Measurements from ENCODE around the gene ZDHHC18.
A peak's percentile ranks its signal among the peaks of the same experiment; 100 is the strongest.
"Not testable (repeated sequence)": the region's sequence is repeated elsewhere in the genome, so short reads cannot be mapped to it uniquely, and the experiment has no call there.

ZDHHC18 gene

GRCh38 chr1:26832249-26832960 is 5.9 kb downstream of the ZDHHC18 start:
- no peak for DNase-seq (ENCODE audit: low read depth)

- DNase-seq (ENCODE audit: low read depth): no peak
Observed at GRCh38 chr1:26833432-26834405, 7.2 kb downstream of the ZDHHC18 start.

GRCh38 chr1:26837665-26838064 is 11.2 kb downstream of the ZDHHC18 start:
- not testable (repeated sequence) for DNase-seq (ENCODE audit: low read depth)

- no peak for DNase-seq (ENCODE audit: low read depth)
Observed at GRCh38 chr1:26838474-26839338, 12.2 kb downstream of the ZDHHC18 start.

- DNase-seq (ENCODE audit: low read depth): no peak
Observed at GRCh38 chr1:26839339-26839722, 12.8 kb downstream of the ZDHHC18 start.

DNA sequence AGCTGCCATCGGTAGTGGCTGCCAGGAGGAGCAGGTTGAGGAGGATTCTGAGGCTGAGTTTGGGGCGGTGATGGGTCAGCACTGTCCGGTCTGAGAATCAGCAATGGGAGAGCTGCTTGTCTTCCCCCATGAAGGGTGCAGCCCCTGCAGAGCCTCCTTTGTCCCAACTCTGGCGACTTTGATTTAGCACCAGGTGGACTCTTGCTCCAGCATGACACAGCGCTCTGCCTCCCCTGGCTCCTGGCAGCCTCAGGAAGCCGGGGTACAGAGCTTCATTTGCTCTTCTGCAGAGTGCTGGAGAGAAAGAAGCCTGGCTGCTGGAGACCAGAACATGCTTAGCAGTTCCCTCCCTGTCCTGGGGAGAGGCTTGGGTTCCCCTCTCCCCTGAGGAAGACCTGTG is 13.3 kb downstream of the ZDHHC18 start:
- DNase-seq (ENCODE audit: low read depth): no peak

GRCh38 chr1:26844424-26845196 is 18.1 kb downstream of the ZDHHC18 start:
- no peak for DNase-seq (ENCODE audit: low read depth)

DNA sequence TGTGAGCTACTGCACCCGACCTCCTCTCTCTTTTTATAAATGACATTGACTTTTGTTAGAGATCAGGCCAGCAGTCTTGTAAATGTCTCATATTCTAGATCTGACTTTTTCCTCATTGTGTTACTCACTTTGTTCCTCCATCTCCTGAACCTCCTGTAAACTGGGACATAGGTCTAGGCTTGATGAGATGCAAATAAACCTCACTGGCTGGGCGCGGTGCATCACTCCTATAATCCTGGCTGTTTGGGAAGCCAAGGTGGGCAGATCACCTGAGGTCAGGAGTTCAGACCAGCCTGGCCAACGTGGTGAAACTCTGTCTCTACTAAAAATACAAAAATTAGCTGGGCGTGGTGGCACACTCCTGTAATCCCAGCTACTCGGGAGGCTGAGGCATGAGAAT is 21.3 kb downstream of the ZDHHC18 start:
- not testable (repeated sequence) for DNase-seq (ENCODE audit: low read depth)

DNA sequence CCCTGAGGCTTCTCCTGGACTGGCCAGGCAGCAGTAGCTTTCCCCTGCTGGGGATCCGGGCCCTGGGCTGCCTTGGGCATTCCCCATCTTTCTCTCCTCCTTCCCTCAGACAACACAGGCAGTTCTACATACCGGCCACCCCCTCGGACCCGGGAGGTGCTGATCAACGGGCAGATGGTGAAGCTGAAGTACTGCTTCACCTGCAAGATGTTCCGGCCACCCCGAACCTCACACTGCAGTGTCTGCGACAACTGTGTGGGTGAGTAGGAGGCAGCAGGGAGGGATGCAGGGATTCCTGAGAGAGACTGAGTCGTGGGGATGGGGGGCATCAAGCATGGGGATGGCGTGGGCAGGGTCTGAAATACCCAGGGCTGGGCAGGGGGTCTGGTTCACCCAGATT is 22.0 kb downstream of the ZDHHC18 start:
- DNase-seq (ENCODE audit: low read depth): no peak

DNA sequence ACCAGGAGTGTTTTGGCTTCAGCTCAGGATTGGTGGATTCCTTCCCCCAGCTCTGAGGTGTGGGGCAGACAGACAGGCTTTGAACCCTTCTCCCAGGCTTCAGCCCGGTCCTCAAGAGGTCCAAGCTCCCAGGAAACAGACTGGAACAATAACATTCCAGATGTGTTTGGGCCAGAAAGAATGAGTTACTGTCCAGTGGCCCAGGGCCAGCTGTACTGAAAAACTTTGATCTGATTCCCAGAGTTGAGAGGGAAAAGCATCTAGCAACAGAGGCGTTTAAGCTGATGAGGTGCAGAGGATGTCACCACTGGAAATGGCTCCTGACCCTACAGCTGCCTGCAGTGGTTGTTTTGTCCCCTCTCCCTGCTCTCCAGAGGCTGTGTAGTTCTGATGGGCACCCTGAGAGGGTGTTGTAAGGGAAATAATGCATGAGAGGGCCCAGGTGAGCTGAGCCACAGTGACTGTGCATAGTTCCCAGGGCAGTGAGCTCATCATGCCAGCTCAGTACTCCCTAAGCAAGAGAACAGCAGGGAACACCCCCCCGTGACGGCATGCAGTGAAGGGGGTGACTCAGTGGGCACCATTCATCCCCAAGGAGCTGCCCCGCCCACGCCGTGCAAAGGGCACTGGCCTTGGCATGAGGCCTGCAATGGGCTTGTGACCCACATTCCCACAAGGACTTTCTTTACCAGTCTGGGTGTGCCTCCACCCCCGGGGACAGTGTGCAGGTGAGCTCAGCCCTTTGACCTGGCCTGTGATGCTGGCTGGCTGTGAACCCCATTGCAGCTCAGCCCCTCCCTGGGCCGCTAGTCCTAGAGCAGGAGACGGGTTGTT is 22.7 kb downstream of the ZDHHC18 start:
- peak; percentile 72 for DNase-seq (ENCODE audit: low read depth)

DNA sequence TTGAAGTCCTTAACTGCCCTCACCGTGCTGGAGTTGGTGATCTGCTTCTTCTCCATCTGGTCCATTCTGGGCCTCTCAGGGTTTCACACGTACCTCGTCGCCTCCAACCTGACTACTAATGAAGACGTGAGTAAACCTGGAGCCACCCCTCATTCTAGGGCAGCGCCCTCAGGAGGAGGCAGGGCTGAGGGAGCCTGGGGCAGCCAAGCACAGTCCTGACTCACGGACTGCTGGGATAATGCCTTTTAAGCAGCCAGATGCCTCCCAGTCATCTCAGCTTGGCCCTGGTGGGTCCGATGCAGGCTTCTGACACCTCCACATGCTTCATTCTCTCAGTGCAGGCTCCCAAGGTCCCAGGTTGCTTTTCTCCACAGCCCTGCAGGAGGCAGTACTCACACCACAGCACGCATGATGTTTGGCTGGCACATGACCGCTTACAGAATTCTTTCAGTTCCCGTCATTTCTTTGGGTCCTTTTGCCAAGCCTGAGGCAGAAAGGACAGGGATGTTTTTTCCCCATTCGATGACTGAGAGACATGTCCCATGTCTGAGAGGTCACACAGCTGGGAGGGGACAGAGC is 24.7 kb downstream of the ZDHHC18 start:
- no peak for DNase-seq (ENCODE audit: low read depth)

- DNase-seq (ENCODE audit: low read depth): no peak
Observed at GRCh38 chr1:26852701-26853100, 26.2 kb downstream of the ZDHHC18 start.

DNA sequence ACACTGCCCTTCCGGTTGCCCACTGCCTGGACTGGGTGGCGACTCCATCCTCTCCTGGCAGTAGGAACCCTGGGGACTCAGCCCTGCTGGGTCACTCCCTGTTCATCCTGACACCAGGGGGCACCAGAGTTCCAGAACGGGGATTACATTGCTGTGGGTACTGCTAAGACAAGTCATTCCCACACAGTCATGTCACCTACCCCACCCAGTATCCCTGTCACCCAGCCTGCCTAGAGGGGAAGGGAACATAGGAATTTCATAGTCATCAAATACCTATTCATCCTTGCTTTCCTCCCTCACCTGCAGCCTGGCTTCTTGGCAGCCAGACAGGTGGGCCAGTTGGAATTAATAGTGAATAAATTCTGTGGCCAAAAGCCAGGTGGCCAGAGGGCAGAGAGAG is 26.7 kb downstream of the ZDHHC18 start:
- peak; percentile 74 for DNase-seq (ENCODE audit: low read depth)

DNA sequence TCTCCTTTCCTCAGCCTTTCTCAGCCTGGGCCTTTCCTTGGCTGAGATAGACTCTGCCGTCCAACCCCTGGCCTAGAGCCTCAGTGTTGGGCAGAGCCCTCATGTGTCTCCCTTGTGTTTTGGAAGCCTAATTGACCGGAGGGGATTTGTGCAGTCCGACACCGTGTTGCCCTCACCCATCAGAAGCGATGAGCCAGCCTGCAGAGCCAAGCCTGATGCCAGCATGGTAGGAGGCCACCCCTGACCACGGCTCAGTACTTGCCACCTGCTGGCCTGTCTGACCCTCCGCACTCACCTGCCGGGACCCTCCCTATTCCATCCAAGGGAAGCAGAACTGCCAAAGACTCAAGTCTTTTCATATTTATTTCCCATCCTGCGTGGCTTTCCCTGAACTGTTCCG is 27.1 kb downstream of the ZDHHC18 start:
- DNase-seq (ENCODE audit: low read depth): no peak

GRCh38 chr1:26854906-26855305 is 28.4 kb downstream of the ZDHHC18 start:
- no peak for DNase-seq (ENCODE audit: low read depth)

DNA sequence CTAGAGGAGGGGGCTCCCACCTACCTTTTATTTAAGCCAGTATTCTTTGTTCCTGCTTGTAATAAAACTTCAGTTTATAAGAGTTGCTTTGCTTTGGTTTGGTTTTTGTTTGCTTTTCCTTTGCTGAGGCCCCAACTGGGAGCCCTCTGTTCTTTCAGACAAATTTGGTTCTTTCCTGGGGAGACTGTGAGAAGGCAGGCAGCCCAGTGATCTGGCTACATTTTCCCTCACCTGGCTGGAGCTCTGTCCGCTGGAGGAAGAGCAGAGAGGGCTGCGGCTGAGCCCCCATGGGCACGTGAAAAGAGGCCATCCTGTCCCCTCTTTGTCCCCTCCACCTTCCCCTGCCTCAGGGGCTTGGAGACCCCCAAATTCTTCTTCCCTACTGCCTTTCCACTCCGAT is 29.1 kb downstream of the ZDHHC18 start:
- no peak for DNase-seq (ENCODE audit: low read depth)

- DNase-seq (ENCODE audit: low read depth): no peak
Observed at GRCh38 chr1:26856181-26856580, 29.7 kb downstream of the ZDHHC18 start.

GRCh38 chr1:26856604-26857469 is 30.3 kb downstream of the ZDHHC18 start:
- DNase-seq (ENCODE audit: low read depth): no peak

DNA sequence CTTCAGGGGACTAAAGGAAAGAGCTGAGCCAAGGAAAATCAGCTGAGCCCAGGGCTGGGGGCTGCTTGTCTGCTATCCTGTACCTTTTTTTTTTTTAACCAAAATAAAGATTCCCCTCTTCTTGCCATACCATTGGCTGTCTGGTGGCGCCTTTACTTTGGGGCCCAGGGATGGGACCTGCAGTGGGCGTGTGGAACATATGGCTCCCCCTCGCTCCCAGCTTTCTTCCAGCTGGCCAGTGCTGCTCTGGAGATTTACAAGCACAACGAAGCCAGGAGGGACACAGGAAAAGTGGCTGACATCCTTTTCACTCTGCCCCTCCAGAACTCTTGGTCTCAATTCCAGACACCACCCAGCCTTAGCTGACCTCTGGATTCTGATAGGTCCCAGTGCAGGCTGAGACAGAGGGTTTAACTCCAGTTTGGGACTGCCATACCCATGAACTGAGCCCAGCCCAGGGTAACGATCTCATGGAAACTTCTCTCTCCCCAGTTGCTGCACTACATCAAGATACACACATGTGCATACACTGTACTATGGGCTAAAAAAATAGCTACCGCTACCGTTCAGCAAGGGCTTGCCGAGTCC is 31.1 kb downstream of the ZDHHC18 start:
- DNase-seq (ENCODE audit: low read depth): no peak
